Measurements from ENCODE around the gene EPC2. TPM values are rescaled to one million over a fixed set of nuclear protein-coding genes. Genes with fewer than 3 reads are reported as not detected.

EPC2 gene
- polyA plus RNA-seq, 3 donors: 1.4 to 19.2 (median 2.0) TPM

- peaks cover 100% of the 10 kb centered on the region for H3K79me2 ChIP-seq (ENCODE audit: insufficient read depth, low read length)
- peak overlapping the region in 6 of 7 donors; percentile 33 to 84 (median 56) for H3K27ac Mint-ChIP-seq
- H3K4me1 ChIP-seq (ENCODE audit: control insufficient read depth in 1 of 2, insufficient read depth in 2 of 2, low read length in 2 of 2): peaks cover 3 to 6% of the 10 kb centered on the region in 2 donors
- no peak overlapping the region for H2AFZ ChIP-seq (ENCODE audit: insufficient read depth, low read depth, low read length, poor library complexity, severe bottlenecking)
- no peaks in the 10 kb centered on the region for H3K36me3 ChIP-seq (replicated peaks in 1 of 2; ENCODE audit: control insufficient read depth in 1 of 2, insufficient read depth in 2 of 2, low read length in 2 of 2)
- no peaks in the 10 kb centered on the region for H3K9me3 Mint-ChIP-seq
- no peaks in the 10 kb centered on the region for H3K27me3 ChIP-seq (ENCODE audit: control insufficient read depth in 2 of 2, insufficient read depth in 2 of 2, low read length in 2 of 2)
- H3K4me1 Mint-ChIP-seq: peaks cover 30% of the 10 kb centered on the region
- no peak for TF ChIP-seq CTCF (IDR thresholded peaks at IDR 0.05)
- no peaks in the 10 kb centered on the region for H3K27me3 Mint-ChIP-seq (ENCODE audit: low read depth in 3 of 3)
- intact Hi-C loops (cut with micrococcal nuclease): no loop called here
- no peak overlapping the region for H3K4me3 ChIP-seq (replicated peaks in 1 of 3; ENCODE audit: low read depth in 2 of 3, low read length in 3 of 3)
- peak in 2 of 3 donors; percentile 20 to 29 for DNase-seq
- no peaks in the 10 kb centered on the region for H3K9me3 ChIP-seq (replicated peaks in 1 of 2; ENCODE audit: control insufficient read depth in 1 of 2, insufficient read depth in 1 of 2, low read length in 2 of 2)
- H3K9ac ChIP-seq (ENCODE audit: insufficient read depth, low read length, poor library complexity, severe bottlenecking): no peak overlapping the region
- H3K27ac ChIP-seq (ENCODE audit: low read depth in 1 of 2, low read length in 2 of 2): peak overlapping the region in 1 of 2 donors; percentile 25
- H3K4me3 Mint-ChIP-seq: no peak overlapping the region
- no CpG with 5 or more reads among the region's 4 CpGs for WGBS (ENCODE audit: insufficient coverage)
- peaks cover 92% of the 10 kb centered on the region for H4K20me1 ChIP-seq (ENCODE audit: insufficient read depth, low read length)
- peaks cover 0 to 1% of the 10 kb centered on the region in 2 donors for H3K36me3 Mint-ChIP-seq
- no peak overlapping the region for H3K4me2 ChIP-seq (replicated peaks; ENCODE audit: extremely low read depth, low read length, poor library complexity, severe bottlenecking)
Observed at GRCh38 chr2:148667113-148667836, 22.7 kb downstream of the EPC2 start.

DNA sequence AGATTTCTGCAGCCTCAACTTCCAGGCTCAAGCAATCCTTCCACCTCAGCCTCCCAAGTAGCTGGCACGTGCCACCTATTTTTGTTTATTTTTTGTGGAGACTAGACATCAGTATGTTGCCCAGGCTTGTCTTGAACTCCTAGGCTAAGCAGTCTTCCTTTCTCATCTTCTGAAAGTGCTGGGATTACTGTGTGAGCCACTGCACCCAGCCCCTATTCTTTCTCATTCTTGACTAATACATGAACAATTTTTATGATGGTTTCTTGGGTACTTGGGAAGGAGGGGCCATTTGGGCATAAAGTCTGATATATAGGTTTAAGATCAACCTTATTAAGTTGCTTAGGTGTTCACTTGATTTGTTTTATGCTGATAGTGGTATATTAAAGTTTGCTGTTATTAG is 26.2 kb downstream of the EPC2 start:
- Mint-ChIP-seq H3K36me3 (no peaks in the 10 kb centered on the region), H3K9me3 (no peaks in the 10 kb centered on the region), H3K4me3 (no peak overlapping the region), H3K27me3 (ENCODE audit: low read depth in 3 of 3) (no peaks in the 10 kb centered on the region), H3K27ac (peak overlapping the region in 2 of 7 donors; percentile 47 to 77), H3K4me1 (peaks cover 34% of the 10 kb centered on the region)
- Histone ChIP-seq H3K9me3 (replicated peaks in 1 of 2; ENCODE audit: control insufficient read depth in 1 of 2, insufficient read depth in 1 of 2, low read length in 2 of 2) (no peaks in the 10 kb centered on the region), H3K4me3 (replicated peaks in 1 of 3; ENCODE audit: low read depth in 2 of 3, low read length in 3 of 3) (no peak overlapping the region), H3K27me3 (ENCODE audit: control insufficient read depth in 2 of 2, insufficient read depth in 2 of 2, low read length in 2 of 2) (no peaks in the 10 kb centered on the region), H2AFZ (ENCODE audit: insufficient read depth, low read depth, low read length, poor library complexity, severe bottlenecking) (no peak overlapping the region), H3K36me3 (replicated peaks in 1 of 2; ENCODE audit: control insufficient read depth in 1 of 2, insufficient read depth in 2 of 2, low read length in 2 of 2) (no peaks in the 10 kb centered on the region), H3K4me1 (ENCODE audit: control insufficient read depth in 1 of 2, insufficient read depth in 2 of 2, low read length in 2 of 2) (peaks cover 3 to 6% of the 10 kb centered on the region in 2 donors), H4K20me1 (ENCODE audit: insufficient read depth, low read length) (peaks cover 100% of the 10 kb centered on the region), H3K27ac (ENCODE audit: low read depth in 1 of 2, low read length in 2 of 2) (no peak overlapping the region), H3K9ac (ENCODE audit: insufficient read depth, low read length, poor library complexity, severe bottlenecking) (no peak overlapping the region), H3K79me2 (ENCODE audit: insufficient read depth, low read length) (peaks cover 100% of the 10 kb centered on the region), H3K4me2 (replicated peaks; ENCODE audit: extremely low read depth, low read length, poor library complexity, severe bottlenecking) (no peak overlapping the region)
- WGBS (ENCODE audit: insufficient coverage): no CpG with 5 or more reads among the region's 1 CpG
- DNase-seq: no peak
- intact Hi-C loops (cut with micrococcal nuclease): no loop called here
- no peak for TF ChIP-seq CTCF (IDR thresholded peaks at IDR 0.05)
